GM19438 (cell line): Measurements from ENCODE around the gene SYT1.

Experiments used
- ATAC-seq: cut with Tn5 transposase; IDR thresholded peaks from one replicate; pipeline ENCODE4 v1.9.1; 2021; ENCODE audit warnings: low read depth; ENCODE audit not compliant: unreplicated experiment

The SYT1 gene

DNA sequence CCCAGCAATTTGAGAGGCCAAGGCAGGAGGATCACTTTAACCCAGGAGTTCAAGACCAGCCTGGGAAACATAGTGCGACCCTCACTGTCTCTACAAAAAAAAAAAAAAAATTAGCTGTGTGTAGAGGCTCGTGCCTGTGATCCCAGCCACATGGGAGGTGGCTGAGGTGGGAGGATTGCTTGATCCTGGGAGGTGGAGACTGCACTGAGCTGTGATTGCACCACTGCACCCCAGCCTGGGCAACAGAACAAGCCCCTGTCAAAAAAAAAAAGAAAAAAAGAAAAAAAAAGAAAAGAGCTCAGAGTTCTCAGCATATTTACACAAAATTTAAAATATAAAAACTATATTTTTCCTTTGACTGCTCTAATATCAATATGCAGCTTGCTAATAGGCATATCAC, 260.8 kb downstream of the SYT1 start:
- ATAC-seq = no peak

GRCh38 chr12:79127271-79127751, 262.7 kb downstream of the SYT1 start:
- peak; percentile 92 for ATAC-seq

DNA sequence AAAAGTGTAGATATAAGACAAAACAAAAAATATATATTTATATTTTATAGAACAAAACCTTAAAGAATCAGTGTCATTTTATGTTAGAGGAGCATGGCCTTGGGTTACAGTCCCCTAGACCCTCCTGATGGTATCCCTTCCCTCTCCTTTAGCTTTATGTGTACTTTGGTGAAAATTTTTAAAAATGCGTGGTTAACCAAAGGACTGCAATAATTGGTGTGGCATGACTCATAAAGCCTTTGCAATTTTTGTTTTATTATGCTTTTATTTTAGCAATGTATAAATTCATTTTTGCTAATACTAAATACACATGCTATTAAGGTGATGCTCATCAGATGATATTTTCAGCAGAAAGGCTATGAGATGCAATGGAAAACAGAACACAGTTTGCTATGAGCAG, 264.4 kb downstream of the SYT1 start:
- ATAC-seq = no peak

DNA sequence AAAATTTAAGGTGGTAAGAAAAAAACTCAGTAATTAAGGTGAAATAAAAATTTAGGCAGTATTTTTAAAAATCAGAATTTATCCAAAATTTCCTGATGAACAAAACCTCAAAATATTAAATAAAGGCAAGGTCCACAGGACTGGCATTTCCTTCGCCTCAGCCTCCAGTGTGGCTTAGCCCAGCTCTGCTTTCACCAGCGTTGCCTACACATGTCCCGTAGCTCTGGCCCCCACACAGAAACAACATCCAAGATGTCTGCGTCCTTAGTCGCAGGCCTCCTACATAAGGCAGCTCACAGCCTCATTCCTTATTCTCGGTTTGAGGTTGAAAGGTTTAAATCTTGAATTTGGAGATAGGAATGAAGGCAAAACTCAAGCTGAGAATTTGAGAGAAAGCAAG, 274.3 kb downstream of the SYT1 start:
- ATAC-seq = no peak

DNA sequence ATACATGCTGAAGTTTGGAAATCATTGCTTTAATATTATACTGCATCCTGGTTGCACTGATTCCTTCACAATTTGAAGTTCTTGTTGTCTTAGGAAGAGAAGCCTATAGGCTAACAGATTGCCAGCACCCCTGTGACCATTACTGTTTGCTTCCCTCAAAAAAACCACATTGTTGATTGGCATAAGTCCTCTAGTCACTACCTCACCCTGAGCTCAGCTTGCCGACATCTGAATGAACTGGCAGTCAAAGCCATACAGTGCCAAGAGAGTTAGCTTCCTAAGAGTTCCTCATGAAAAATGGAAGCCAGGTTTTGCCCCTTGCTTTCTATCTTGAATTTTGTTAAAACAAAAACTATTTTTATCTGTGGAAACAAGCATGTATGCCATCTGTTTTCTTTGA, 276.1 kb downstream of the SYT1 start:
- ATAC-seq = no peak

GRCh38 chr12:79141776-79142175, 277.2 kb downstream of the SYT1 start:
- no peak for ATAC-seq

DNA sequence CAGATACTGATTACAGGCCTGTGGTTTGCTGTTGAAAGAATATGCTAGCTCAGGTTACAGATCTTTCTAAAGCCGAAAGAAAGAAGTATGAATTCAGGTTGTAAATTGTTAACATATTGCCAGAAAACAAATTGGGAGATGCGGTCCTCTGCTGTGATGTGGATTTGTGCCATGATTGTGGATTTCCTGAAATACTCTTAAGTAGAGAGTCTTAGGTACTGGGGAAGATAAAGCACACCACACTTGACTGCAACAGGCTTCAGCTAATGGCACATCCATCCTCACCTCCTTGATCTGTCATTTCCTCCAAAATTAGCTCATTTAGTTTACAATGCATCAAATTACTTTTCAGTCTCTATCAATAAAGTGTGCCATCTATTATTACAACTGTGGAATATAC, 279.2 kb downstream of the SYT1 start:
- ATAC-seq = no peak

DNA sequence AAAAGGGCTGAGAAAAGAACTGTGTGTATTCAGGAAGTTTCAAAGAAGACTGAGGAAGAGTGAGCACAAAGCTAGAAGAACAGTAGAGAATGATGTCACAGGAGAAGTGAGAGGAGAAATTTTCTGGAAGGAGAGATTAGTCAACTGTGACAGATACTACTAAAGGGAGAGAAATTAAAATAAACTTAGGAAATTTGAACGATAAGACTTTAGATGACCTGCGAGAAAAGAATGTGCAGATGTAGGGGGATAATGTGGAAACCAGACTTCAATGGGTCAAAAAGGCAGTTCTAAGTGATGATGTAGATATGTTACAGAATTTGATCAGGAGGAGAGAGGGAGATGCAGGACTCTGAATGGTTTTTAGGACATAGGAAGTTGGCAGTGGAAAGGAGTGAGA, 287.4 kb downstream of the SYT1 start:
- no peak for ATAC-seq

DNA sequence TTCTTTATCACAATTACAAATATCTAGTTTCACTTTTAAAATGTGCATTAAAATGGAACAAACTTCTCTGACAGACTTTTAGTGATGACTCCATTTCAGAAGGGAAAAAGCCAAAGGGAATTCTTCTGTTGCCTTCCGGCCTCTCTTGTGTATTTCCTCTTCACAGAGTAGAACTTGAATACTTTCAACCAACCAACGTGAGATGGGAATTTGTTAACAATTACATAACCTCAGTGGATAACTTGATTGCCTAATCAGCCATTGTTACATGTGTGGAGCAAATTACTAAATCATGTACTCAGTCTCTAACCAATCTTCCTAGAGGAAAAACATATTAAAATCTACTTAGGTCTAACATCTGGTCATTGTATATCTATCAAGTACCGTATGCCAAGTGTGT, 291.1 kb downstream of the SYT1 start:
- ATAC-seq = no peak

DNA sequence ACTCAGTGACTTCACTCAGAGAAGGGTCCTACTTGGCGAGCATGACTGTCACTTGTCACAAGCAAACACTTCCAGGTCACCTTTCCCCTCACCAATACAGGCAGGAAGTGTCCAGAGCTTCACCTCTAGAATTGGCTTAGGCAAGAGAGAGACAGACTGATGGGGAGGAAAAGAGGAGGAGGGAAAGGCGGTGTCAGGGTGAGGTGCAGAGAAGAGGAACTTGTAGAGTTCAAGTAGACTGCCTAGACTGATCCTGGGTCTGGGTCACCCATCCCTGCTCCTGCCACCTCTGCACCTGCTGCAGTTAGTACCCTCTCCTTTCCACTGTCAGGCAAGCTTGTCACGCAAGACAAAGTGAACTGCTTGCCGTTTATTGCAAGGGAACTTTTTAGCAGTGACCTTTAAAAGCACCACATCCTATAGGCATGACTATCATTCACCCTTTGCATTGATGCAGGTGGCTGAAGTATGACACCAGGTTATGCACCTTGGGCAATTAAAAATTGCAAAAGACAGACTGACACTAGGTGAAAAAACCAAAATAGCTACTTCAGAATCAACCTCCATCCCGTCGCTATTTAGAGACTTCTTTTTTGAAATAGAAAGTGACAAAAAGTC, 292.4 kb downstream of the SYT1 start:
- ATAC-seq = no peak

- ATAC-seq = no peak
Observed at GRCh38 chr12:79161249-79161934, 296.8 kb downstream of the SYT1 start.

DNA sequence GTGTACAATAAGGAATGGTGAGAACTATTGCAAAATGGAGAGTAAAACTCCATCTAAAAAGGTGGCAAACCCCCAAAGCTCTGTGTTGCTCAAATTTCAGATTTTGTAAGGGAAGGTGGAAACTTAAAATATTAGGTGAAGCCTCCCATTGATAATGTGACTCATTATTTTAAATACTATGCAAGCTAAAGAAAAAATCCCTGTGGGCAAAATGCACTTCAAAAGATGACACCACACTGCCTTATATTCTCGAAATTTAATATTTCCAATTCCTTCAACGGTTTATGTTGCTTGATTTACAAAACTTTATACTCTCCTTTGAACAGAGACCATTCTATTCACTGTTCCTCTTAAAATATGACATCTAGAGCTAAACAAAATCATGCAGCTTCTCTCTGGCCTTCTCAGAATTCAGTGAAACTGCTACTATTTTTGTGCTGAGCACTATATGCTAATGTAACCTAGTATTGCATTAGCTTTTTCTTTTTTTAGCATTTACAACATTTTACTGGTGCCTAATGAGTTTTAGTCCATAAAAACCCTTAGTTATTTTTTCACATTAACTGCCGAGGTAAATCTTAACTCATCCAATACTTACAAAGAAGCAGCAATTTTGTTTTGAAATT, 297.7 kb downstream of the SYT1 start:
- ATAC-seq = no peak

DNA sequence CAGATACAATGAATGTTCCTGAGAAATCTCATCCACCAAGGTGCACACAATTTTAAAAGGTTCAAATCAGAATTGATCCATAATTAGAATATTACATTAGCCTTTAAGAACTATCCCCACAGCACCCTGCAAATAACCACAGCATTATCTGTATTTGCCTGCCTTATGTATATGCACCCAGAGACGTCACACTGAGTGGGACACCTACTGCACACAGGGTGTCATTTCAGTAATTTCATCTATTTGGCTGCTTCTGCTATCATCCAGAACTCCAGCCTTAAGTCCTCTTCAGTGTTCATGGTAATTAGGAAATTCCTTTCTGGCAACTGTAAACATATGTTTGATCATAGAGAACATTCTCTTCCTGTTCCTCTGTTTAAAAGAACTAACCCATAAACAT, 298.4 kb downstream of the SYT1 start:
- no peak for ATAC-seq

DNA sequence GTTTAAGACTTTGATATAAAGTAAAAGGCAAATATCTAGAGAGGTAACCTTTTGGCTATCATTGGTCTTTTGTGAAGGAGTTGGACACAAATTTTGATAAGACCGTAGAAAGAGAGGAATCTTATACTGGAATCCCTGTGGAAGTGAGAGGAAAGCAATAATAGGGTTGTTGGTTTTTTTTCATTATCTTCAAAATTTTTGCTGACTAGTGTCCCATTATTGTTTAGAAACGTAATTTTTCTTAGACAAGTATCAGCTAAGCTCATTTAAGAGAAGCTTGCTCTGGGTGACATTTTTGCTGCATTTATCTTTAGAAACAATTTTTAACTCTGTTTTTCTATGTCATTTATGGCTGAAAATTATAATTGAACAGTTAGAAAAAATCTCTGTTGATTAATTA, 300.3 kb downstream of the SYT1 start:
- ATAC-seq = no peak

DNA sequence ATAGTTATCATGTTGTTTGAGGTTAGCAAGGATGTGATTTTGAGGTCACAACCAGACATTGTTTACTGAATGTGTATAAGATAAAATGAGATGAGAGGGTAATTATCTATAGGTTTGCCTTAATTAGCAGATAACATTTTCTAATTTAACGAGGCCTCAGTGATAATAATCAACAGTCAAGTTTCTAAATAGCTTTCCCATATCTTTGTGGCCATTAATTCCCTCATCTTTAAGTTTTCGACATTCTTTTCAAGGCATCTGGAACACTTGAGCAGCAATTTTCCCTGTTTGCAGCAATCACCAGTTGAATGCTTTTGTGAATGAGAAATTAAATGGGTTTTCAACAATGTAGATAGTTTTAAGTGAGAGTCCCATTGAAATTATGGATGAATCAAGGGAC, 304.1 kb downstream of the SYT1 start:
- no peak for ATAC-seq

DNA sequence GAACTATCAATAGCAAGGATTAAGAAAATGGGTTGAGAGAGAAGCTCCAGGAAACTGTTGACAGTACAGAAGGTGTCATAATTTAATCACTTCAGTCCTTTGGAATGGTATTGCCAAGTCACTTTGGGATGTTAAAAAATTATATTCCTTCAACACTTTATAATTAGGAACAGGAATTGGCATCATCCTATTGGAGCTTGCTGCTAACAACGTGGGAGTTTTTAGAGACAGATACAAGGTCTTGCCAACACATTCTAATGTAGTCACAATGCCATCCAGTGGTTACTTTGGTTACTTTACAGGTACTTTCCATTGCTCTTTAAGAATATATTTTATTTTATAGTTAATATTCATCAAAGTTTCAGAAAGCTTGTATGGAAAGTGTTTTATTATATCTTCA, 310.1 kb downstream of the SYT1 start:
- peak; percentile 84 for ATAC-seq

- no peak for ATAC-seq
Observed at GRCh38 chr12:79183003-79183402, 318.4 kb downstream of the SYT1 start.

- no peak for ATAC-seq
Observed at GRCh38 chr12:79183926-79184325, 319.4 kb downstream of the SYT1 start.

DNA sequence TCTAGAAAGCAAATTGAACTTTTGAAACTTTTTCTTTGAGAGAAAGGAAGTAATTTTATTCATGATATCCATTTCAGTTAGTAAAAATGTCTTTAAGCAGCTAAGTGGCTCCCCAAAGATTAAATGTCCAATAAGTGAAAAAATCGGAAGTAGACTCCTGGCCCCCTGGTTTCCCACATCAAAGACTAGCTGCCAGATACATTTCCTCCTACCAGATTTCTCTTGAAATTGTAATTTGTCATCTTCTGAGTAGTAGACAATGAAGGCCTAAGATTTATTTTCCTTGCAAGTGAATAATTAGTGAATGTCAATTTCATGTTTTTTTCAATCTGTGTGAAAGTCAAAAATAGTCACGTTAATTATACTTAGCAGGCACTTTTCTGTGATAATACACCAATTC, 321.9 kb downstream of the SYT1 start:
- no peak for ATAC-seq

- no peak for ATAC-seq
Observed at GRCh38 chr12:79187032-79187431, 322.5 kb downstream of the SYT1 start.

GRCh38 chr12:79191391-79191790, 326.8 kb downstream of the SYT1 start:
- ATAC-seq = no peak

DNA sequence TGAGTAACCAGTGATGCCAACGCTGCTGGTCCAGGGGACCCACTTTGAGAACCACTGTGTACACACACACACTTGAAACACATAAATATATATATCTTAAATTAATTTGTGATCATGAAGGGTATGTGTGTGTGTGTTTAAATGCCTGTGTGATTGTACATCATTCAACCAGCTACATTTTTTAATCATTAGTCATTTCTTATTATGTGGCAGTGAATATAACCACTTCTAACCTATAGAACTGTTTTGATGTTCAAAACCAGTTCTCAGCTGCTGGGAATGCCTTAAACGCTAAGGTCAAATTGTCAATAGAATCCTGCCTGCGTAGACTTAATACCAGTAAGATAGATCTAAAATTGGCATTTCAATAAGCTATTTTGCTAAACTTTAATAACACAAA, 330.0 kb downstream of the SYT1 start:
- ATAC-seq = no peak
